Retinal pigment epithelial cell (primary cell): ENCODE measurements around the gene SYNGR1.

ENCODE experiments used
- DNase-seq: peaks from one replicate; pipeline ENCODE4 v3.0.0-alpha.2; 2010; ENCODE audit warnings: low read depth
- H3K4me3 ChIP-seq: 2 replicates; pipeline ENCODE4 v1.5.1; 2011; ENCODE audit warnings: mild to moderate bottlenecking, low read length, control low read depth, moderate library complexity
- CTCF ChIP-seq: conservative IDR thresholded peaks from 2 replicates; pipeline ENCODE4 v1.5.1; 2011; ENCODE audit warnings: low read depth, low read length, control low read depth, inconsistent platforms

Gene SYNGR1

GRCh38 chr22:39388261-39389011 lies 38.6 kb downstream of the SYNGR1 start:
- no peak for TF ChIP-seq CTCF
- H3K4me3 ChIP-seq, result peak overlapping the region; percentile 64
- peak; percentile 55 for DNase-seq

- no peak for TF ChIP-seq CTCF
- DNase-seq, result no peak
- no peak overlapping the region for H3K4me3 ChIP-seq
Measured at GRCh38 chr22:39389420-39389819, 39.6 kb downstream of the SYNGR1 start.

- no peak for TF ChIP-seq CTCF
- no peak overlapping the region for H3K4me3 ChIP-seq
- no peak for DNase-seq
Measured at GRCh38 chr22:39392341-39392948, 42.7 kb downstream of the SYNGR1 start.

GRCh38 chr22:39395936-39396796 lies 46.4 kb downstream of the SYNGR1 start:
- no peak for TF ChIP-seq CTCF
- no peak overlapping the region for H3K4me3 ChIP-seq

GRCh38 chr22:39396797-39397195 lies 47.0 kb downstream of the SYNGR1 start:
- TF ChIP-seq CTCF, result no peak
- no peak overlapping the region for H3K4me3 ChIP-seq
- DNase-seq, result no peak

More at GRCh38 chr22:39395936-39396796, 46.4 kb downstream of the SYNGR1 start:
- no peak for DNase-seq

- no peak for DNase-seq
- no peak overlapping the region for H3K4me3 ChIP-seq
- TF ChIP-seq CTCF, result no peak
Measured at GRCh38 chr22:39401301-39401631, 51.5 kb downstream of the SYNGR1 start.
